Measurements from ENCODE around the gene LNPEP.
"Not testable (repeated sequence)": the region's sequence is repeated elsewhere in the genome, so short reads cannot be mapped to it uniquely, and the experiment has no call there.

The LNPEP gene

GRCh38 chr5:97046270-97046982, 110.5 kb downstream of the LNPEP start:
- no peak for DNase-seq (ENCODE audit: low read depth, low spot score)
- no peak overlapping the region for H3K27ac ChIP-seq

DNA sequence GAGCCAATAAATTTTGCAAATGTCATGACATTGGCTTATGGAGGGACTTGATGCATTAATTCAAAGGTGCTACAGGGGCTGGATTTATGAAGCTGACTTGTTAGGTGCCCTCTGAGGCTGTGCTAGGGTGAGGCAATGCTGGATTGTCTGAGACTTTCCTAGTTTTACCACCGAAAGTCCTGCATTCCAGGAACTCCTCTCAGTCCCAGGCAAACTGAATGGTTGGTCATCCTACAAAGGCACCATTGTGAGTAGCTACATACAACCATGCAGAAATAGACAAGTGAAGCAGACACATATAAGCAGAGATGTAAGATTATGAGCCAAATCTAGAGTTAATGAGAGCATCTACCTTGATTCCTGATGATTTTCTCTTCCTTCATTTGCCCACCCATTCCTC, 111.2 kb downstream of the LNPEP start:
- DNase-seq (ENCODE audit: low read depth, low spot score), result no peak
- H3K27ac ChIP-seq, result no peak overlapping the region

- H3K27ac ChIP-seq, result no peak overlapping the region
- DNase-seq (ENCODE audit: low read depth, low spot score), result no peak
These were observed 113.3 kb downstream of the LNPEP start for GRCh38 chr5:97049175-97049574.

- DNase-seq (ENCODE audit: low read depth, low spot score), result no peak
- H3K27ac ChIP-seq, result no peak overlapping the region
These were observed 120.4 kb downstream of the LNPEP start for GRCh38 chr5:97056263-97056662.

DNA sequence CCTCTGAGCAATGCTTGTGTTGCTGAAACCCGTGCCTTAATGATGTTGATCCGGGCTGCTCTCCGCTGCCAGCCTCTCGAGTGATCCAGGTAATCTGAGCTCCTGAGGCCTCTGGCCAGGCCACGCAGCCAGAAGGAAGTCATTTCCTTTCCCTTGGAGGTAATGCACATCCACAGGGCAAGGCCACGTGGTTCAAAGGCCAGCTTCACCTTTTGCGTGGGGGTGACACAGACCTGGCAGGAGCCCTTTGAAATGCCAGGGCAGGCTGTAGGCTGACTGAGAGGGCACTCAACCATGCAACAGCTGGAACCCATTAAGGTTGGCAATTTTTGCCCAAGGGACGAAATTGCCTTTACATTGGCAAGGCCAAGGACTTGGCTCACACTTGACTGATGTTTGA, 126.2 kb downstream of the LNPEP start:
- no peak overlapping the region for H3K27ac ChIP-seq
- no peak for DNase-seq (ENCODE audit: low read depth, low spot score)

- DNase-seq (ENCODE audit: low read depth, low spot score), result no peak
- no peak overlapping the region for H3K27ac ChIP-seq
These were observed 127.4 kb downstream of the LNPEP start for GRCh38 chr5:97063251-97063650.

- no peak for DNase-seq (ENCODE audit: low read depth, low spot score)
These were observed 129.6 kb downstream of the LNPEP start for GRCh38 chr5:97065475-97065874.

DNA sequence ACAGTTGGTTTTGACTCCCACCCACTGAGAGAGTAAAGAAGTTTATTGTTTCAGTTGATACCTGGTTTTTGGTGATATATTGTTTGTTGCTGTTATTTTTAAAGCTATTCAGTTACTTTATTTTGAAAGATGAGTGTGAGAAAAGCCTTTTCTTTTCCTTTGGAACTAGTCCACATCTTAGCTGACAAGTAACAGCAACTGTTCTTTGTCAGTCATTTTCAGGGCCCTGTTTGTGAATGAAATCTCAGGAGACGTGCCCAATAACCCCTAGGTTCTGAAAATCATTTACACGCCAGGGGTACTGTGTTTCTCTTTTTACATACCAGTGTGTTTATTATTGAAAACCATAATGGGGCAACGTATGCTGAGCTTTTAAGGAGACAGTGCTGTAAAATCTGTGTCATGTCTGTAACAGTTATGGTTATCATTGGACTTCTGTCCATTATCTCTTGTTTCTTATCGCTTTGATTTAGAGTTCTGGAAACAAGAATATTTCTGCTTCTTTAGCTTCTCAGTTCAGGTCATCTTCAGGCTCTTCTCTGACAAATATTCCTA, 131.5 kb downstream of the LNPEP start:
- no peak overlapping the region for H3K27ac ChIP-seq
- no peak for DNase-seq (ENCODE audit: low read depth, low spot score)

More at GRCh38 chr5:97065475-97065874, 129.6 kb downstream of the LNPEP start:
- H3K27ac ChIP-seq, result no peak overlapping the region

DNA sequence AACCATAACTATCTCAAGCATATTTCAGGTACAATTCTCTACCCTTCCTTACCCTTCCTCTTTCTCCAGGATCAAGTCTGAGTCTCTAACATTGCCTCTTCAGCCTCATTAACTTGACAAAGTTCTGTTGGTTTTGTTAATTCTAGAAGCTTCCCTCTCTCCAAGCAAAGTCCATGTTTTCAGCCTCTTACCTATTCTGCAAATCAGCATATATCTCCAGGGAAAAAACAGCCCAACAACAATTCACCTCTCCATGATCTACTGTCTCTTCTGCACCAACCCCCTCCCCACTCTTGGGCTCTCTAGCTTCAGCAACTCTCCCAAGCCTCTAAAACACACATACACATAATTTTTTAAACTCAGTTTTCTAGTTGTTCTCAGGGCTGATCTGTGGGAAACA, 134.4 kb downstream of the LNPEP start:
- H3K27ac ChIP-seq, result no peak overlapping the region
- DNase-seq (ENCODE audit: low read depth, low spot score), result no peak

DNA sequence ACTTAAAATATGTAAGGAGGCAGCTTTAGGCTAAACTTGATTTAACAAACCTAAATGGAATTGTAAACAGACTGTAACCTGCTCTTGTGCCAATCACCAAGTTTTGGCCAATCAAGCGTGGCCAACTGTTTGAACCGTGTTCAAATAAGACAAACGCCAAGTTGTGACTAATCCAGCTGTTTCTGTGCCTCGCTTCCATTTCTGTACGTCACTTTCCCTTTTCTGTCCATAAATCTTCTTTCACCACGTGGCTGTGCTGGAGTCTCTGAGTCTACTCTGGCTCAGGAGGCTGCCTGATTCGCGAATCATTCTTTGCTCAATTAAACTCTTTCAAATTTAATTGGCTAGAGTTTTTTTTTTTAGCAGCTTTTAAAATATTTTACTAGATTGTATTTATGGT, 135.2 kb downstream of the LNPEP start:
- H3K27ac ChIP-seq, result no peak overlapping the region
- peak; percentile 81 for DNase-seq (ENCODE audit: low read depth, low spot score)

GRCh38 chr5:97071993-97072392, 136.1 kb downstream of the LNPEP start:
- no peak for DNase-seq (ENCODE audit: low read depth, low spot score)
- no peak overlapping the region for H3K27ac ChIP-seq

DNA sequence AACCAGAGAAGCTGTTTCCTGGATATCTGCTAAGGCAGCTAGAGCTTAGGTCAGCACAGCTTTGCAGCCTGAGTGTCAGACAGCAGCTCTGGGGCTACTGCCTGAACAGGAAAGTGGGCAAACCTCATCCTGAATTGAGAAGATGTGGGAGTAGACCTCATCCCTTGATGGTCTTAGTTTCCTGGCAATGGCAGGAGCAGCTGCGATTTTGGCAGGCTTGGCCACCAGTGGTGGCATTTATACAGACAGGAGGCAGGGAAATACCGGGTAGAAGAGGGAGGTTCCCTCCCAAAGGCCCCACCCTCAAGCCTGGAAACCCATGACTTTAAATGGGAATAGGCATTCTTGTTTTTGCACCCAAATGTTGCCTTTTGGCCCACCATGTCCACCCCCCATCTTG, 136.8 kb downstream of the LNPEP start:
- no peak for DNase-seq (ENCODE audit: low read depth, low spot score)
- no peak overlapping the region for H3K27ac ChIP-seq

- no peak overlapping the region for H3K27ac ChIP-seq
- no peak for DNase-seq (ENCODE audit: low read depth, low spot score)
These were observed 137.5 kb downstream of the LNPEP start for GRCh38 chr5:97073420-97073819.

- H3K27ac ChIP-seq, result no peak overlapping the region
- no peak for DNase-seq (ENCODE audit: low read depth, low spot score)
These were observed 139.1 kb downstream of the LNPEP start for GRCh38 chr5:97074859-97075489.

GRCh38 chr5:97075649-97076048, 139.8 kb downstream of the LNPEP start:
- DNase-seq (ENCODE audit: low read depth, low spot score), result no peak
- H3K27ac ChIP-seq, result no peak overlapping the region

DNA sequence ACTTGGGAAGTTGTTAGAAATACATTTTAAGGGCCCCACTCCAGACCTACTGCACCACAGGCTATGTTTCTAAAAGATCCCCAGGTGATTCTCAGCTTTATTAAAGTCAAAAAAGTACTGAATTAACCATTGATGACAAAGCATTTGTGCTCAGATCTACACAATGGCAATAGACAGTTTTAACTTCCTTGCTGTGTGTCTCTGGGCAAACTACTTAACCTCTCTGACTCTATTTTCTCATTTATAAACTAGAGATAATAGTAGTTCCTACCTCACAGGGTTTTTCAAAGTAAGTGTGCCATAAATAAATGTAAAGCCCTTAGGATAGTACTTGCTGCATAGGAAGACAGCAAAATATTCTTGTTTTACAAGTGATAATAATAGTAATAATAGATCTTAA, 140.2 kb downstream of the LNPEP start:
- H3K27ac ChIP-seq, result no peak overlapping the region
- no peak for DNase-seq (ENCODE audit: low read depth, low spot score)

GRCh38 chr5:97077246-97077645, 141.4 kb downstream of the LNPEP start:
- no peak for DNase-seq (ENCODE audit: low read depth, low spot score)
- no peak overlapping the region for H3K27ac ChIP-seq

DNA sequence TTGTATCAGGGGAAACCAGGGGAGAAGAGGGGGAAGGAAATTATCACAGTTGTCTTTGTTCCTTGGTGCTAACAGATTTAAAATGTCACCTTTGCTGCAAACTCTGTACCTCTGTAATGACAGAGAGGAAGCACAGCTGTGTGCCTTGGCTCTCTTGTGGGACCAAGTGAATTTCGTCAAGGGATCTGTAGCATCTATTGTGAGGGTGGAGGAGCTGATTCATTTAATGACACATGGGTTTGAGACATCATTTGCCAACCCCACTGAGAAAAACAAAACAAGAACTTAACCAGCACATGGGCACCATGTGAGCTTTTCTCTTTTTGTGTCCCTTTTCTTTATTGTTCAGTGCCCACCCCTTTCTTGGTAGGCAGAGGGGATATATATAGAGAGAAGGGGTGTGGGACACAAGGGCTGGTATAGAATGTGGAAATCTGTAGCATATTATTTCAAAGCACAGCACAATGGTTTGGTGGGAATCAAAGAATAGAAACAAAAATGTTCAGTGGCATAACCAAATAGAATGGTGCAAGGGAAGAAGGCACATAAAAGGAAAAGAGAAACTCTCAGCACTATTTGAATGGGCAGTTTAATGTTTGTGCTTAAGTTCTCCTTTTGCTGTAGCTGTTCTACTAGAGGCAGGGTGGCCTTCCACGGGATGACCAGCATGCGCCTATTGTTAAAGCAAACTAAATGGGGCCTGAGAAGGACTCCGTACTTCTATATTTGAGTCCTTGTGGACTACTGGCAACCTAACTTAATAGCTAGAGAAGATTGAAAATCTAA, 143.3 kb downstream of the LNPEP start:
- DNase-seq (ENCODE audit: low read depth, low spot score), result no peak
- H3K27ac ChIP-seq, result no peak overlapping the region

GRCh38 chr5:97084782-97085458, 149.0 kb downstream of the LNPEP start:
- DNase-seq (ENCODE audit: low read depth, low spot score); H3K27ac ChIP-seq: not testable (repeated sequence)

DNA sequence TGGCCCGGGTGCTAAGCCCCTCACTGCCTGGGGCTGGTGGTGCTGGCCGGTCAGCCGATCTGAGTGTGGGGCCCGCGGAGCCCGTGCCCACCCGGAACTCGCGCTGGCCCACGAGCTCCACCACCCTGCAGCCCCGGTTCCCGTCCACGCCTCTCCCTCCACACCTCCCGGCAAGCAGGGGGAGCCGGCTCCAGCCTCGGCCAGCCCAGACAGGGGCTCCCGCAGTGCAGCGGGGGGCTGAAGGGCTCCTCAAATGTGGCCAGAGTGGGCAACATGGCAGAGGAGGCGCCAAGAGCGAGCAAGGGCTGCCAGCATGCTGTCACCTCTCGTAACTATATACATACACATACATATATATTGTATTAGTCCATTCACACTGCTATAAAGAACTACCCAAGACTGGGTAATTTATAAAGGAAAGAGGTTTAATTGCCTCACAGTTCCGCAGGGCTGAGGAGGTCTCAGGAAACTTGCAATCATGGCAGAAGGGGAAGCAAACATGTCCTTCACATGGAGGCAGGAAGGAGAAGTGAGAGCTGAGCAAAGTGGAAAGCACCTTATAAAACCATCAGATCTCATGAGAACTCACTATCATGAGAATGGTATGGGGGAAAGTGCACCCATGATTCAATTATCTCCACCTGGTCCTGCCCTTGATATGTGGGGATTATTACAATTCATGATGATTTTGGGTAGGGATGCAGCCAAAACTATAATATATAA, 149.7 kb downstream of the LNPEP start:
- no peak for DNase-seq (ENCODE audit: low read depth, low spot score)
- no peak overlapping the region for H3K27ac ChIP-seq
